Tibial nerve (tissue), 4 donors: Measurements from ENCODE around the gene PGR. TPM values are rescaled to one million over a fixed set of nuclear protein-coding genes. Genes with fewer than 3 reads are reported as not detected.

Experiments
- DNase-seq, 2 donors: peaks; one replicate each; pipeline ENCODE4 v3.0.0-alpha.2; 2019; ENCODE audit warnings: low spot score in 2 of 2
- H3K27ac ChIP-seq, 4 donors: fragments of 200-600 bp; sonication (generic) in 3 of 4; one replicate each; pipeline ENCODE4 v1.5.1; 2017 to 2019; ENCODE audit warnings: mild to moderate bottlenecking in 1 of 4
- H3K27me3 ChIP-seq, 2 donors: fragments of 200-600 bp; sonication (generic) in 1 of 2; one replicate each; pipeline versions ENCODE4 v1.5.1 to v1.6.0; 2017 to 2019
- H3K36me3 ChIP-seq, 3 donors: fragments of 200-600 bp; sonication (generic); one replicate each; pipeline ENCODE4 v1.5.1; 2018 to 2019
- H3K4me1 ChIP-seq, 4 donors: fragments of 200-600 bp; sonication (generic) in 3 of 4; one replicate each; pipeline ENCODE4 v1.5.1; 2017 to 2019
- H3K4me3 ChIP-seq, 4 donors: fragments of 200-600 bp; sonication (generic) in 3 of 4; one replicate each; pipeline ENCODE4 v1.5.1; 2017 to 2019; ENCODE audit warnings: mild to moderate bottlenecking in 1 of 4, moderate library complexity in 1 of 4
- H3K9me3 ChIP-seq, 4 donors: fragments of 200-600 bp; sonication (generic) in 3 of 4; one replicate each; pipeline ENCODE4 v1.5.1; 2017 to 2019
- EP300 ChIP-seq, 2 donors: sonication (generic); formaldehyde crosslinking; IDR thresholded peaks; one replicate each; pipeline ENCODE4 v1.6.1; 2017; ENCODE audit warnings: antibody characterized with exemption in 2 of 2, mild to moderate bottlenecking in 1 of 2
- POLR2A ChIP-seq, 2 donors: fragments of 450-650 bp; IDR thresholded peaks; one replicate each; pipeline ENCODE4 v1.6.1; 2017; ENCODE audit warnings: antibody characterized with exemption in 2 of 2, mild to moderate bottlenecking in 2 of 2, moderate library complexity in 2 of 2
- WGBS, 2 donors: methylation state at CpG; one replicate each; pipeline ENCODE4 v1.1.5; 2018; 5-methylcytosine and 5-hydroxymethylcytosine counted together
- total RNA-seq, 4 donors: library from RNA; depleted of rRNA; stranded (reverse); fragments of >200 nt; gene quantifications; one replicate each; pipeline ENCODE4 v1.1.0, GENCODE V29; 2016
- TF ChIP-seq, protein P1 (sequence below), 5 experiments: fragments of 200-600 bp in 3 of 5; fragments of 450-650 bp in 2 of 5; sonication (generic) in 3 of 5; IDR thresholded peaks; one replicate each; pipeline ENCODE4 v1.5.1; 2016 to 2019; ENCODE audit warnings: antibody characterized with exemption in 5 of 5, mild to moderate bottlenecking in 3 of 5, moderate library complexity in 2 of 5

The PGR gene
- total RNA-seq, 4 donors from 2014 or later, result 2.0 to 4.8 (median 2.1) TPM

DNA sequence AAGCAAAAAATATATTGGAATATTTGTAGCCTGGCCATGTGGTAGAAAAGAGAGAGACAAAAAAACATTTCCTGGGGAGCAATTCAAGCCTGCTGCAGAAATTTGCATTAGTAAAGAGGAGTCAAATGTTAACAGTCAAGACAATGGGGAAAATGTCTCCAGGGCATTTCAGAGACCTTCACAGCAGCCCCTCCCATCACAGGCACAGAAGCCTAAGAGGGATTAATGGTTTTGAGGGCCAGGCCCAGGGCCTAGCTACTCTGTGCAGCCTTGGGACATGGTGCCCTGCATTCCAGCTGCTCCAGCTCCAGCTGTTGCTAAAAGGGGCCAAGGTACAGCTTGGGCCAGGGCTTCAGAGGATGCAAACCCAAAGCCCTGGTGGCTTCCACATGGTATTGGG lies 46.8 kb downstream of the PGR start:
- TF ChIP-seq EP300 (IDR thresholded peaks at IDR 0.05) (no peak), POLR2A (IDR thresholded peaks at IDR 0.05) (no peak)
- TF ChIP-seq, protein P1, sequence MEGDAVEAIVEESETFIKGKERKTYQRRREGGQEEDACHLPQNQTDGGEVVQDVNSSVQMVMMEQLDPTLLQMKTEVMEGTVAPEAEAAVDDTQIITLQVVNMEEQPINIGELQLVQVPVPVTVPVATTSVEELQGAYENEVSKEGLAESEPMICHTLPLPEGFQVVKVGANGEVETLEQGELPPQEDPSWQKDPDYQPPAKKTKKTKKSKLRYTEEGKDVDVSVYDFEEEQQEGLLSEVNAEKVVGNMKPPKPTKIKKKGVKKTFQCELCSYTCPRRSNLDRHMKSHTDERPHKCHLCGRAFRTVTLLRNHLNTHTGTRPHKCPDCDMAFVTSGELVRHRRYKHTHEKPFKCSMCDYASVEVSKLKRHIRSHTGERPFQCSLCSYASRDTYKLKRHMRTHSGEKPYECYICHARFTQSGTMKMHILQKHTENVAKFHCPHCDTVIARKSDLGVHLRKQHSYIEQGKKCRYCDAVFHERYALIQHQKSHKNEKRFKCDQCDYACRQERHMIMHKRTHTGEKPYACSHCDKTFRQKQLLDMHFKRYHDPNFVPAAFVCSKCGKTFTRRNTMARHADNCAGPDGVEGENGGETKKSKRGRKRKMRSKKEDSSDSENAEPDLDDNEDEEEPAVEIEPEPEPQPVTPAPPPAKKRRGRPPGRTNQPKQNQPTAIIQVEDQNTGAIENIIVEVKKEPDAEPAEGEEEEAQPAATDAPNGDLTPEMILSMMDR (IDR thresholded peaks at IDR 0.05), result no peak
- no peak for DNase-seq
- Histone ChIP-seq H3K27me3 (no peaks in the 10 kb centered on the region), H3K27ac (no peak overlapping the region), H3K4me3 (no peak overlapping the region), H3K9me3 (peaks cover 0 to 41% (median 3%) of the 10 kb centered on the region in 4 donors), H3K4me1 (no peaks in the 10 kb centered on the region), H3K36me3 (peaks cover 0 to 7% (median 0%) of the 10 kb centered on the region in 3 donors)

DNA sequence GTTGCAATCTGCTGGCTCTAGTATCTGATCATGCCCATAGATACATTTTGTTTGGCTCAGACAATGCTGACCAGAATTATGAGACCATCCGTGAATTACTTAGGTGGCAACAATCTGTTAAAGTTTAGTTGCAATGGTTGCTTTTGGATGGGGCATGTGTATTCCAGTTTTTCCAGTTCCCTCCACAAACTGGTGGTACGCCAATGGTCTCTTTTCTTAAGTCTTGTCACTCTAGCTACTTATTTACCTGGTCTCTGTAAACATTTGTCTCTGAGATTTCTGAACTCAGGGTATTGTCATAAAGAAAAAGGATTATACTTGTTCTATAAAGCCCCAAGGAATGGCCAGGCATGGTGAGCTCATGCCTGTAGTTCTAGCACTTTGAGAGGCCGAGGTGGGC lies 65.9 kb downstream of the PGR start:
- Histone ChIP-seq H3K27ac (no peak overlapping the region), H3K4me1 (no peaks in the 10 kb centered on the region), H3K4me3 (no peak overlapping the region), H3K36me3 (no peaks in the 10 kb centered on the region), H3K27me3 (no peaks in the 10 kb centered on the region), H3K9me3 (no peaks in the 10 kb centered on the region)
- no peak for DNase-seq
- TF ChIP-seq POLR2A (IDR thresholded peaks at IDR 0.05) (no peak), EP300 (IDR thresholded peaks at IDR 0.05) (no peak)
- TF ChIP-seq, protein P1 (IDR thresholded peaks at IDR 0.05), result no peak
- 84% methylated on average over 3 of the region's 3 CpGs for WGBS, 2 donors

DNA sequence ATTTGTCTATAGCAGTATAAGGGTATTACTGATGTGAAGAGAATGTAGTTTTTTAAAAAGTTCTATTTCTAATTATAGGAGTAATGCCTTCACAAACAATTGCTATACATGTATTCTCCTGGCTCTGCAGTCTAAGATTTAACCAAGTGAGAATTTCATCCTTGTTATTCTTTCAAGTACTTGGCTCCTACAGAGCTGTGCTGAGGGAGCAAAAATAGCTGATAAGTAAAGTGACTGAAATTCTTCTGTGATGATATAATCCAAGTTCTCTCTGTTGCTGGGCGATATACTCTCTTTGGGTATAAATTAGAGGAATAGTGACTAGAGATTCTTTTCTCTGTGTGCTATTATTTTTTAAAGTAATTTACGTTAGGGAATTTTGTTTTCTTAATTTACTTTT lies 68.0 kb downstream of the PGR start:
- 33 to 43% methylated on average over 2 of the region's 2 CpGs for WGBS, 2 donors
- Histone ChIP-seq H3K4me3 (no peak overlapping the region), H3K9me3 (no peaks in the 10 kb centered on the region), H3K27ac (no peak overlapping the region), H3K36me3 (no peaks in the 10 kb centered on the region), H3K27me3 (no peaks in the 10 kb centered on the region), H3K4me1 (no peaks in the 10 kb centered on the region)
- no peak for DNase-seq
- no peak for TF ChIP-seq EP300 (IDR thresholded peaks at IDR 0.05)

DNA sequence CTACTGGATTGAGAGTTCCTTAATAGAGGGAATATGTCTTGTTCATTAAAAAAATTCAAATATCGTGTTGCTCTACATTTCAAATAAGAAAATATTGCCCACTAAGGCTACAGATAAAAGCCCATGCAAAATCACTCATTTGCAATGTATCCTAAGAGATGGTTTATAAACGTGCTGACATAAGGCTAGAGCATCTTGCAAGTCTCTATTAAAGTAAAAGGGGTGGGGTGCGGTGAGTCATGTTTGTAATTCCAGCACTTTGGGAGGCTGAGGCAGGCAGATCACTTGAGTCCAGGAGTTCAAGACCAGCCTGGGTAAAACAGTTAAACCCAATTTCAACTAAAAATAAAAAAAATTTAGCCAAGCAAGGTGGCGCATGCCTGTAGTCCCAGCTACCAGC lies 70.3 kb downstream of the PGR start:
- H3K27me3 ChIP-seq, result no peaks in the 10 kb centered on the region
- no peaks in the 10 kb centered on the region for H3K9me3 ChIP-seq
- no peak overlapping the region for H3K4me3 ChIP-seq
- no peak for DNase-seq
- H3K36me3 ChIP-seq, result no peaks in the 10 kb centered on the region
- TF ChIP-seq EP300 (IDR thresholded peaks at IDR 0.05), result no peak
- TF ChIP-seq, protein P1 (IDR thresholded peaks at IDR 0.05), result no peak
- 82 to 87% methylated on average over 4 of the region's 4 CpGs for WGBS, 2 donors
- no peaks in the 10 kb centered on the region for H3K4me1 ChIP-seq
- no peak overlapping the region for H3K27ac ChIP-seq

DNA sequence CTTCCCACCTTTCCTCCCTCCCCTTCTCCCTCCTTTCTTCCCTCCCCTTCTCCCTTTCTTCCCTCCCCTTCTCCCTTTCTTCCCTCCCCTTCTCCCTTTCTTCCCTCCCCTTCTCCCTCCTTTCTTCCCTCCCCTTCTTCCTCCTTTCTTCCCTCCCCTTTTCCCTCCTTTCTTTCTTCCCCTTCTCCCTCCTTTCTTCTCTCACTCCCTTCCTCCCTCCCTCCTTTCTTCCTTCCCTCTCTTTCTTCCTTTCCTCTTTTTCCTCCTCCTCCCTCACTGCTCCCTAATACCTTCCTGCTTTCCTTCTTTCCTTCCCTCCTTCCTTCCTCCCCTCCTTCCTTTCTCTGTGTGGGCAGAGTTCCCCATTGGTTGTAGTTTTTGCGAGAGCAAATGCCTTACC lies 76.1 kb downstream of the PGR start:
- Histone ChIP-seq H3K4me1 (no peaks in the 10 kb centered on the region), H3K27ac (no peak overlapping the region), H3K27me3 (no peaks in the 10 kb centered on the region), H3K9me3 (no peaks in the 10 kb centered on the region), H3K36me3 (no peaks in the 10 kb centered on the region), H3K4me3 (no peak overlapping the region)
- no peak for TF ChIP-seq EP300 (IDR thresholded peaks at IDR 0.05)
- TF ChIP-seq, protein P1 (IDR thresholded peaks at IDR 0.05), result no peak
- TF ChIP-seq POLR2A (IDR thresholded peaks at IDR 0.05), result no peak
- 90 to 92% methylated on average over 1 of the region's 1 CpG for WGBS, 2 donors
- DNase-seq, result no peak

DNA sequence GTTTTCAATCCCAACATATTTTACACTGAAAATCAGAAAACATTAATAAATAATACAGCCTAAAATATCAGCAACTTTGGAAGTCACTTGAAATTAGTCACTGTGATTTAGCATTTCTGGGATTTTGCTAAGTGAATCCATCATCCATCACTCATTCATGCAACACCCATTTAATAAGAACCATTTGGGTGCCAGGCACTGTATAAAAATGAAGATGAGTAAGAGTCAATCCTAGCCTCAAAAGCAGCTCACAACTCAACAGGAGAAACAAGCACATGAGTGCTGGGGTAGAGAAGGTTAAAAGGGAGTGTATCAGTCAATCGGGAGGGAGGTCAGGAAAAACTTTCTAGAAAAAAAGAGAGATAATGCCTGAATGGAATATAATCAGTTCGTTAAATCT lies 77.9 kb downstream of the PGR start:
- no peak overlapping the region for H3K4me3 ChIP-seq
- H3K4me1 ChIP-seq, result no peaks in the 10 kb centered on the region
- 77 to 79% methylated on average over 2 of the region's 2 CpGs for WGBS, 2 donors
- H3K27ac ChIP-seq, result no peak overlapping the region
- no peaks in the 10 kb centered on the region for H3K27me3 ChIP-seq
- DNase-seq, result no peak
- H3K36me3 ChIP-seq, result no peaks in the 10 kb centered on the region
- no peak for TF ChIP-seq EP300 (IDR thresholded peaks at IDR 0.05)
- no peaks in the 10 kb centered on the region for H3K9me3 ChIP-seq
